CD8-positive, alpha-beta memory T cell (primary cell): ENCODE data around the gene TPK1. TPM values are rescaled to one million over a fixed set of nuclear protein-coding genes. Genes with fewer than 3 reads are reported as not detected.

ENCODE experiments used
- CTCF ChIA-PET: fragments of 350-600 bp; sonication (Branson Sonifier 250); formaldehyde crosslinking; loops from one replicate; lab custom pipeline; 2021; ENCODE audit warnings: antibody characterized with exemption; lab: Charles Lee
- POLR2A ChIA-PET: fragments of 350-600 bp; sonication (Branson Sonifier 250); formaldehyde crosslinking; loops from one replicate; lab custom pipeline; 2021; ENCODE audit warnings: antibody characterized with exemption; lab: Charles Lee
- DNase-seq, 5 donors: peaks; one replicate each; pipeline versions ENCODE4 v3.0.0 to v3.0.0-alpha.2; 2020 to 2022; ENCODE audit warnings: mixed read lengths in 1 of 5
- H3K27ac ChIP-seq: one replicate; pipeline ENCODE4 v1.7.0; 2013; ENCODE audit warnings: low read depth, mild to moderate bottlenecking, low read length, moderate library complexity
- H3K27me3 ChIP-seq: 2 replicates; pipeline ENCODE4 v1.7.0; 2013; ENCODE audit warnings: low read length, mild to moderate bottlenecking; ENCODE audit not compliant: insufficient read depth, poor library complexity, severe bottlenecking
- H3K36me3 ChIP-seq: 2 replicates; pipeline ENCODE4 v1.7.0; 2013; ENCODE audit warnings: mild to moderate bottlenecking, low read length, moderate library complexity; ENCODE audit not compliant: insufficient read depth
- H3K4me1 ChIP-seq: 2 replicates; pipeline ENCODE4 v1.7.0; 2013; ENCODE audit warnings: mild to moderate bottlenecking, low read length, moderate library complexity; ENCODE audit not compliant: insufficient read depth
- H3K4me3 ChIP-seq: 2 replicates; pipeline ENCODE4 v1.7.0; 2013; ENCODE audit warnings: mild to moderate bottlenecking, low read length
- H3K9me3 ChIP-seq: 2 replicates; pipeline ENCODE4 v1.7.0; 2013; ENCODE audit warnings: mild to moderate bottlenecking, low read length
- H3K27ac Mint-ChIP-seq, 8 donors: one replicate each; pipeline ENCODE4 v1.8.0; 2020 to 2021; ENCODE audit warnings: mixed read lengths in 8 of 8, mild to moderate bottlenecking in 6 of 8, inconsistent platforms in 3 of 8, moderate library complexity in 3 of 8
- H3K27me3 Mint-ChIP-seq, 2 donors: one replicate each; pipeline ENCODE4 v1.8.0; 2020 to 2021; ENCODE audit warnings: mixed read lengths in 2 of 2, mild to moderate bottlenecking in 1 of 2, moderate library complexity in 1 of 2
- H3K36me3 Mint-ChIP-seq, 3 donors: one replicate each; pipeline ENCODE4 v1.8.0; 2020 to 2021; ENCODE audit warnings: mixed read lengths in 3 of 3, inconsistent platforms in 1 of 3, mild to moderate bottlenecking in 1 of 3
- H3K4me1 Mint-ChIP-seq, 3 donors: one replicate each; pipeline ENCODE4 v1.8.0; 2020 to 2021; ENCODE audit warnings: mixed read lengths in 3 of 3, inconsistent platforms in 1 of 3, mild to moderate bottlenecking in 1 of 3
- H3K4me3 Mint-ChIP-seq, 7 donors: one replicate each; pipeline ENCODE4 v1.8.0; 2020 to 2021; ENCODE audit warnings: mixed read lengths in 7 of 7, mild to moderate bottlenecking in 6 of 7, moderate library complexity in 4 of 7, inconsistent platforms in 2 of 7
- H3K9me3 Mint-ChIP-seq, 5 donors: one replicate each; pipeline ENCODE4 v1.8.0; 2020 to 2022; ENCODE audit warnings: mixed read lengths in 5 of 5, mild to moderate bottlenecking in 3 of 5, moderate library complexity in 2 of 5, inconsistent platforms in 1 of 5
- polyA plus RNA-seq: library from polyadenylated mRNA; unstranded; fragments of 300-500 nt; fragmentation: Illumina TruSeq; gene quantifications from one replicate; pipeline ENCODE4 v1.2.3, GENCODE V29; 2021
- total RNA-seq, 2 experiments: library from RNA; stranded (reverse); gene quantifications; one replicate each; pipeline ENCODE4 v1.2.3, GENCODE V29; 2021

The TPK1 gene
- total and polyA plus RNA-seq, 3 experiments from 2014 or later: 18.0 to 20.1 (median 19.0) TPM

- H3K36me3 Mint-ChIP-seq: no peaks in the 10 kb centered on the region
- H3K27ac ChIP-seq: no peak overlapping the region
- CTCF ChIA-PET: no interaction called here
Observed at GRCh38 chr7:144777005-144777839, 58.6 kb downstream of the TPK1 start.

DNA sequence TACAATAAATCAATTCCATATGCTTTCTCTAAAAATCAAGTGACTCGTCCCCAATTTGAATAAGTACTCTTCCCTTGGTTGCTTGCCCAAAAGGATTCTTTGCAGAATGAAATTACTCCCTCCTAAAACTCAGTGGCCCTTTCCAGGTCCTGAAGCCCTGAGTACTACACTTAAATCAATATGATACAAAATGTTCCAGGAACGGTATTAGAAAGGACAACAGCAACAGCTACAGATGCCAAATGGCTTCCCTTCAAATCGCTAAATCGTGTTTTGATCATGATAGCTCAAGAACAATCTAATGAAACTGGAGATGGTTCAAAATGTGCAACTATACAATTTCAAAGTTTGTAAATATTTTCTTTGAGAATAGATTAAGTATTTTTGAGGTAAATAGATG is 59.4 kb downstream of the TPK1 start:
- Histone ChIP-seq H3K27ac (no peak overlapping the region), H3K4me1 (peaks cover 4% of the 10 kb centered on the region), H3K4me3 (no peak overlapping the region), H3K27me3 (no peaks in the 10 kb centered on the region), H3K36me3 (no peaks in the 10 kb centered on the region), H3K9me3 (no peaks in the 10 kb centered on the region)
- POLR2A ChIA-PET: no interaction called here
- Mint-ChIP-seq H3K27me3 (peaks cover 0 to 2% of the 10 kb centered on the region in 2 donors), H3K4me3 (no peak overlapping the region), H3K4me1 (peaks cover 13 to 34% (median 18%) of the 10 kb centered on the region in 3 donors), H3K9me3 (no peaks in the 10 kb centered on the region), H3K36me3 (no peaks in the 10 kb centered on the region), H3K27ac (no peak overlapping the region)
- no peak for DNase-seq
- CTCF ChIA-PET: no interaction called here

More at GRCh38 chr7:144777005-144777839, 58.6 kb downstream of the TPK1 start:
- Histone ChIP-seq H3K4me1 (peaks cover 4% of the 10 kb centered on the region), H3K9me3 (no peaks in the 10 kb centered on the region), H3K4me3 (no peak overlapping the region), H3K36me3 (no peaks in the 10 kb centered on the region), H3K27me3 (no peaks in the 10 kb centered on the region)
- POLR2A ChIA-PET: no interaction called here
- peaks cover 10 to 36% (median 24%) of the 10 kb centered on the region in 3 donors for H3K4me1 Mint-ChIP-seq
- H3K4me3 Mint-ChIP-seq: no peak overlapping the region
- no peak overlapping the region for H3K27ac Mint-ChIP-seq
- H3K9me3 Mint-ChIP-seq: no peaks in the 10 kb centered on the region
- no peak for DNase-seq
- peaks cover 0 to 2% of the 10 kb centered on the region in 2 donors for H3K27me3 Mint-ChIP-seq

DNA sequence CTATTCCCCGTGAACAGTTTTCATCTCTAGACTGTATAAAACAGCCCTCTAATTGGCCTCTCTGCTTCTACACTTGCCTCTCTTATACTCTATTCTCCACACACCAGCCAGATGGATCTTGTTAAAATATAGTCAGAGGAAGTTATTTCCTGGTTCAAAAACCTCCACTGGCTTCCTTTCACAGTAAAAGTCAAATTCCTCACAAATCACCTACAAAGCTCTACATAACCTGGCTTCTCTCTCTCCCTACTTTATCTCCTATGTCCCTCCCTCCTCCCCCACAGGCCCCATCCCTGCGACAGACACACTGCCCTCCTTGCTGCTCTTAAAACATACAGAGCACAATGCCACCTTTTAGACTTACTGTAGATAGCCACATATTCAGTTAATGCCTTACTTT is 60.1 kb downstream of the TPK1 start:
- POLR2A ChIA-PET: no interaction called here
- DNase-seq: no peak
- Histone ChIP-seq H3K4me1 (peaks cover 4% of the 10 kb centered on the region), H3K36me3 (no peaks in the 10 kb centered on the region), H3K9me3 (no peaks in the 10 kb centered on the region), H3K27me3 (no peaks in the 10 kb centered on the region), H3K27ac (no peak overlapping the region), H3K4me3 (no peak overlapping the region)
- peak overlapping the region in 1 of 8 donors; percentile 67 for H3K27ac Mint-ChIP-seq
- H3K4me1 Mint-ChIP-seq: peaks cover 15 to 34% (median 18%) of the 10 kb centered on the region in 3 donors
- no peaks in the 10 kb centered on the region for H3K9me3 Mint-ChIP-seq
- peaks cover 0 to 2% of the 10 kb centered on the region in 2 donors for H3K27me3 Mint-ChIP-seq
- no peak overlapping the region for H3K4me3 Mint-ChIP-seq
- CTCF ChIA-PET: no interaction called here
- no peaks in the 10 kb centered on the region for H3K36me3 Mint-ChIP-seq

DNA sequence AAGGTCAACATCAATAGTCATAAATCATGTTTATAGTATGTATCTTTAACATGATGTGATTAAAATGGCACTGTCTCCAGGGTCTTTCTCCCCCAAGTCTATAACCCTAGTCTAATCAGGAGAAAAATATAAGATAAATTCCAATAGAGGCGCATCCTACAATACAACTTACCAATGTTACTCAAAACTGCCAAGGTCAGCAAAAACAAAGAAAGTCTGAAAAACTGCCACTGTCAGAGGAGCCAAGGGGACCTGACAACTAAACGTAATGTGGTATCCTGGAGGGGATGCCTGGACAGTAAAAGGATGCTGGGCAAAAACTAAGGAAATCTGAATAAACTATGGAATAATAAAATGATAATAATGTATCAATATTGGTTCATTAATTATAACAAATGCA is 63.9 kb downstream of the TPK1 start:
- CTCF ChIA-PET: no interaction called here
- H3K36me3 Mint-ChIP-seq: no peaks in the 10 kb centered on the region
- POLR2A ChIA-PET: no interaction called here

GRCh38 chr7:144771174-144771573 is 64.7 kb downstream of the TPK1 start:
- Histone ChIP-seq H3K36me3 (no peaks in the 10 kb centered on the region), H3K4me3 (no peak overlapping the region), H3K4me1 (no peaks in the 10 kb centered on the region), H3K27ac (no peak overlapping the region), H3K9me3 (no peaks in the 10 kb centered on the region), H3K27me3 (no peaks in the 10 kb centered on the region)
- Mint-ChIP-seq H3K4me3 (no peak overlapping the region), H3K36me3 (no peaks in the 10 kb centered on the region), H3K27me3 (no peaks in the 10 kb centered on the region), H3K9me3 (no peaks in the 10 kb centered on the region), H3K27ac (peak overlapping the region in 1 of 8 donors; percentile 2), H3K4me1 (peaks cover 5 to 21% (median 6%) of the 10 kb centered on the region in 3 donors)
- CTCF ChIA-PET: no interaction called here
- no peak for DNase-seq
- POLR2A ChIA-PET: no interaction called here

More for the DNA sequence above, 63.9 kb downstream of the TPK1 start:
- Mint-ChIP-seq H3K27ac (no peak overlapping the region), H3K27me3 (no peaks in the 10 kb centered on the region), H3K9me3 (no peaks in the 10 kb centered on the region), H3K4me3 (no peak overlapping the region), H3K4me1 (peaks cover 6 to 25% (median 10%) of the 10 kb centered on the region in 3 donors)
- H3K27me3 ChIP-seq: no peaks in the 10 kb centered on the region
- no peak overlapping the region for H3K4me3 ChIP-seq
- H3K27ac ChIP-seq: no peak overlapping the region
- H3K4me1 ChIP-seq: peaks cover 4% of the 10 kb centered on the region
- no peak for DNase-seq
- no peaks in the 10 kb centered on the region for H3K36me3 ChIP-seq
- H3K9me3 ChIP-seq: no peaks in the 10 kb centered on the region

- H3K27ac ChIP-seq: no peak overlapping the region
- DNase-seq: no peak
- H3K27me3 ChIP-seq: no peaks in the 10 kb centered on the region
- Mint-ChIP-seq H3K27me3 (no peaks in the 10 kb centered on the region), H3K9me3 (no peaks in the 10 kb centered on the region), H3K36me3 (peaks cover 0 to 1% (median 0%) of the 10 kb centered on the region in 3 donors), H3K4me3 (no peak overlapping the region), H3K27ac (no peak overlapping the region), H3K4me1 (peaks cover 0 to 7% (median 6%) of the 10 kb centered on the region in 3 donors)
- ChIA-PET CTCF (interaction anchor here (1.4 kb wide), 1 partner anchor 67 kb away, joined by 4 read pairs; the partner anchor contains the start of gene TPK1), POLR2A (no interaction called here)
- H3K4me3 ChIP-seq: no peak overlapping the region
- H3K36me3 ChIP-seq: no peaks in the 10 kb centered on the region
- no peaks in the 10 kb centered on the region for H3K4me1 ChIP-seq
- H3K9me3 ChIP-seq: no peaks in the 10 kb centered on the region
Observed at GRCh38 chr7:144769352-144769751, 66.5 kb downstream of the TPK1 start.

GRCh38 chr7:144768633-144769032 is 67.2 kb downstream of the TPK1 start:
- Mint-ChIP-seq H3K36me3 (peaks cover 3 to 6% (median 4%) of the 10 kb centered on the region in 3 donors), H3K27ac (no peak overlapping the region)
- no peaks in the 10 kb centered on the region for H3K4me1 ChIP-seq

DNA sequence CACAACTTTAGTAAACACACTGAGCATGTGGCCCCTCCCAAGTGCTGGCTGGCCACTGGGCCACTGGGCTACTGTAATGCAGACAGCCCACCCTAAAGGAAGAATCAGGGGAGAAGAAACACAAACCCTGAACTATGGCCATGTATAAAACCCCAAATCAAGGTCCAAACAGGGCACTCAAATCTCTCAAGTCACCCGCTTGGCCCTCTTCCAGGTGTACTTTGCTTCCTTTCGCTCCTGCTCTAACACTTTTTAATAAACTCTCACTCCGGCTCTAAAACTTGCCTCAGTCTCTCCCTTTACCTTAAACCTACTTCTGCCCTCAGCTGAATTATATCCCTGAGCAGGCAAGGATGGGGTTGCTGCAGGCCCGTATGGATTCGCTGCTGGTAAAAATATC is 72.6 kb downstream of the TPK1 start:
- Mint-ChIP-seq H3K4me3 (no peak overlapping the region), H3K4me1 (no peaks in the 10 kb centered on the region), H3K27me3 (no peaks in the 10 kb centered on the region), H3K36me3 (peaks cover 15 to 30% (median 26%) of the 10 kb centered on the region in 3 donors), H3K9me3 (no peaks in the 10 kb centered on the region), H3K27ac (no peak overlapping the region)
- Histone ChIP-seq H3K27me3 (no peaks in the 10 kb centered on the region), H3K9me3 (no peaks in the 10 kb centered on the region), H3K4me3 (no peak overlapping the region), H3K36me3 (no peaks in the 10 kb centered on the region), H3K4me1 (no peaks in the 10 kb centered on the region), H3K27ac (no peak overlapping the region)
- DNase-seq: no peak
- ChIA-PET POLR2A (interaction anchor here (0.6 kb wide), 1 partner anchor 19 kb away, joined by 3 read pairs; no protein-coding TSS in a partner anchor), CTCF (no interaction called here)

More at GRCh38 chr7:144768633-144769032, 67.2 kb downstream of the TPK1 start:
- Histone ChIP-seq H3K4me3 (no peak overlapping the region), H3K27ac (no peak overlapping the region), H3K36me3 (no peaks in the 10 kb centered on the region), H3K27me3 (no peaks in the 10 kb centered on the region), H3K9me3 (no peaks in the 10 kb centered on the region)
- DNase-seq: no peak
- CTCF ChIA-PET: no interaction called here
- no peak overlapping the region for H3K4me3 Mint-ChIP-seq
- POLR2A ChIA-PET: no interaction called here
- no peaks in the 10 kb centered on the region for H3K9me3 Mint-ChIP-seq
- H3K4me1 Mint-ChIP-seq: peaks cover 0 to 7% (median 6%) of the 10 kb centered on the region in 3 donors
- H3K27me3 Mint-ChIP-seq: no peaks in the 10 kb centered on the region
